ENCODE data around the gene SYNPO.

Gene SYNPO

DNA sequence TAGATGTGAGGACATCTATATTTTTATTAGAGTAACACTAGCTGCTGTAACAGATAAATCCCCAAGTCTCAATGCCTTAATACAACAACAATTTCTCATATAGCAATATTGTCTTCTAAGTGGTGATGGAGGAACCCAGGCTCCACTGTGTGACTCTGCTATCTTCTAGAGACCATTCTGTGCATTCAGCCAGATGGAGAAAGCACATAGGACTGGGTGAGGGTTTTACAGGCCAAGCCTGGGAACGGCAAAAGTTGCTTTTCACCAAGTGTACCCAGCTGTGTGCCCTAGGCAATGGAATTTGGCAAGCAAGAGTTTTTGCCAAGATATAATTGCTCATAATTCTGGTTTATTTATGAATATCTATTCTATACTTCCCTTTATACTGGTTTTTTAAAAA, 48.7 kb downstream of the SYNPO start:
- DNase-seq (ENCODE audit: low read depth), result no peak

DNA sequence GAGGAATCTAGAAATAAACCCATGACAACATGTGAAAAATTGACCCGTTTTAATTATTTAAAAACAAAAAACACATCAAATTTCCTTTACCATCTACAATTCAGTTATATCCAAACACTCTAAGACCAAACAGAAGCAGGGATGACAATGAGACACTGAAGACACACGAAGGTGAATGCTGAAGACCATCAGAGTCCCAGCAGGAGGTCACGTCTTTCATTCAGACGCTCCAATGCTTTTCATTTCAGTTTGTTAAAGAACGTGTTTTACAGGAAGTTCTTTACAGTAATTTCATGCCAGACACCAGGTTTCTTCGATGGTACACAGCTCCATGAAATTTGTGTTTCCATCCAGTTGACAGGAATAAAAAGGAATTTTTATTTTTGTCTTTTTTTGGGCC, 50.3 kb downstream of the SYNPO start:
- DNase-seq (ENCODE audit: low read depth), result no peak

DNA sequence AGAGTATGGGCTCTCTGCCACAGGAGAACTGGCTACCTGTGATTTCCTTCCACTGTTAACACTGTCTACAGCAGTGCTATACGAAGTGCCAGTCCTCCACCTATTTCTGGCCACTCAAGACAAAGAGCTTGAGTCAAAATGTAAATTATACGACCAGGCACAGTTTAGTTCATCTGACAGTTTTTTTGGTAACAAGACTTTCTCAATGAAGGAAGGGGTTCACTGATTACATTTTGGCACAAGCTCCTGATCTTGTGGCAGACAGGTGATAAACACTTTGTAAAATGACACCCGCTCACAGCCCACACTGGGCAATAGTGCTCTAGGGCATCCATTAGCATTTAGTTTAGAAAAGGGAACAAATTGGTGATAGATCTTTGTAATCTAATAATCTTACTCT, 51.8 kb downstream of the SYNPO start:
- no peak for DNase-seq (ENCODE audit: low read depth)

- DNase-seq (ENCODE audit: low read depth), result no peak
Measured at GRCh38 chr5:150694612-150695011, 54.2 kb downstream of the SYNPO start.

DNA sequence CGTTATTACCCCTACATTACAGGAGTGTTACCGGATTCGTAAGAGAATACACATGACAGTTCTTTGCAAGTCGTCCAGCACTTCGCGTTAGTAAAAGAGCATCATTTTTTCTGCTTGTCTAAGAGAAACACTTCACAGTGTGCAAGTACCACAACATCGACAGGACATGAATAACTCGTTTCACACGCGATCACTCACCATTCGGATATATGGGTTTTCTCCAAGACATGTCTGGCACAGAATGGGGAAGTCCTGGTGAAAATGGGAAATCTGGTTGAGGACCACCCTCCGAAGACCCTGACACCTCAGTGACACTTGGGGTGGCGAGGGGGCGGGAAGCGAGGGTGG, 59.8 kb downstream of the SYNPO start:
- DNase-seq (ENCODE audit: low read depth), result no peak

GRCh38 chr5:150700594-150701377, 60.3 kb downstream of the SYNPO start, which contains the start of gene RBM22:
TSS of gene RBM22 (minus strand) at chr5:150701062. CDS start at chr5:150700985, 77 bp downstream.
- peak; percentile 90 for DNase-seq (ENCODE audit: low read depth)

DNA sequence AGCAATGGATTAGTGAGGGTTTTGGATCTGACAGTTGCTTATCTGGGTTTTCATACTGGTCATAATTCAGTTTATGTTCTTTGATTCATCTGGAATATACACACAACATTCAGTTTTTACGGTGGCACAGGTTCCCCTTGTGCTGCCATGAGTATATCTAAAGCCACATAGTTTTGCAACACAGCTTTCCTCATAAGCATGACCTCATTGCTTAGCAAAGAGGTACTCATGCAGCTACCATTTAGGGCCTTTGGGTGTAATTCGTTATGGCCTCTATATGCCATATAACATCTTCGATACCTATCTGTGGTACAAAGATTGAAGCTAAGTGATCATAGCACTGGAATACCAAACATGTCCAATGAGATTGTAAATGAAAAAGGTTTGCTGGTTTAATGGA, 63.3 kb downstream of the SYNPO start:
- DNase-seq (ENCODE audit: low read depth), result no peak

- DNase-seq (ENCODE audit: low read depth), result no peak
Measured at GRCh38 chr5:150706776-150707390, 66.4 kb downstream of the SYNPO start.
